Cardiac muscle cell (in vitro differentiated cells and primary cell): ENCODE measurements around the gene PRDM5. TPM values are rescaled to one million over a fixed set of nuclear protein-coding genes. Genes with fewer than 3 reads are reported as not detected.

ENCODE experiments used
- DNase-seq, 2 donors: peaks; one replicate each; pipeline versions ENCODE4 v3.0.0 to v3.0.0-alpha.2; 2010 to 2017; ENCODE audit warnings: low read depth in 1 of 2, low spot score in 1 of 2
- H3K27ac ChIP-seq: fragments of 200-600 bp; sonication (generic); 2 replicates; pipeline ENCODE4 v1.5.1; 2016
- H3K27me3 ChIP-seq: fragments of 200-600 bp; sonication (generic); 2 replicates; pipeline ENCODE4 v1.6.0; 2016; ENCODE audit warnings: control low read depth
- H3K36me3 ChIP-seq: fragments of 200-600 bp; sonication (generic); 2 replicates; pipeline ENCODE4 v1.5.1; 2016; ENCODE audit warnings: control low read depth
- H3K4me1 ChIP-seq: fragments of 200-600 bp; sonication (generic); 2 replicates; pipeline ENCODE4 v1.8.1; 2017; ENCODE audit warnings: low read depth, mild to moderate bottlenecking, mixed run types
- H3K4me3 ChIP-seq: fragments of 200-600 bp; sonication (generic); 2 replicates; pipeline ENCODE4 v1.5.1; 2016; ENCODE audit warnings: mild to moderate bottlenecking
- H3K9me3 ChIP-seq: fragments of 200-600 bp; sonication (generic); 2 replicates; pipeline ENCODE4 v1.5.1; 2017; ENCODE audit warnings: low read depth, mild to moderate bottlenecking, control low read depth
- CTCF ChIP-seq: IDR thresholded peaks from 2 replicates; pipeline ENCODE4 v1.5.1; 2012; ENCODE audit warnings: low read depth, mild to moderate bottlenecking, low read length
- polyA plus RNA-seq: library from polyadenylated mRNA; unstranded; fragments of >200 nt; fragmentation: Nextera tagmentation; extraction: Ambion mirVana; gene quantifications from 2 replicates; pipeline ENCODE4 v1.2.1, GENCODE V29; 2016
- total RNA-seq: library from RNA; depleted of rRNA; stranded (reverse); fragments of >200 nt; gene quantifications from 2 replicates; pipeline ENCODE4 v1.2.3, GENCODE V29; 2016

PRDM5 gene
- total and polyA plus RNA-seq, 2 experiments from 2014 or later, result 8.7 to 19.3 TPM

- Histone ChIP-seq H3K4me3 (no peak overlapping the region), H3K4me1 (no peaks in the 10 kb centered on the region), H3K36me3 (no peaks in the 10 kb centered on the region), H3K27me3 (no peaks in the 10 kb centered on the region), H3K9me3 (no peaks in the 10 kb centered on the region), H3K27ac (no peak overlapping the region)
- no peak for DNase-seq
- TF ChIP-seq CTCF, result no peak
Observed at GRCh38 chr4:120929847-120930246, 7.3 kb upstream of the PRDM5 start.

GRCh38 chr4:120927801-120928409, 5.4 kb upstream of the PRDM5 start:
- no peak for DNase-seq
- H3K36me3 ChIP-seq, result no peaks in the 10 kb centered on the region
- no peaks in the 10 kb centered on the region for H3K9me3 ChIP-seq
- no peak overlapping the region for H3K27ac ChIP-seq
- TF ChIP-seq CTCF, result no peak
- no peak overlapping the region for H3K4me3 ChIP-seq
- H3K4me1 ChIP-seq, result peaks cover 3% of the 10 kb centered on the region
- no peaks in the 10 kb centered on the region for H3K27me3 ChIP-seq

- Histone ChIP-seq H3K9me3 (no peaks in the 10 kb centered on the region), H3K36me3 (no peaks in the 10 kb centered on the region), H3K4me3 (no peak overlapping the region), H3K27me3 (no peaks in the 10 kb centered on the region), H3K27ac (no peak overlapping the region), H3K4me1 (peaks cover 4% of the 10 kb centered on the region)
- no peak for TF ChIP-seq CTCF
- no peak for DNase-seq
Observed at GRCh38 chr4:120926358-120927025, 4.0 kb upstream of the PRDM5 start.

- Histone ChIP-seq H3K36me3 (no peaks in the 10 kb centered on the region), H3K4me1 (peaks cover 8% of the 10 kb centered on the region), H3K4me3 (no peak overlapping the region), H3K9me3 (no peaks in the 10 kb centered on the region), H3K27ac (no peak overlapping the region), H3K27me3 (no peaks in the 10 kb centered on the region)
- no peak for DNase-seq
- TF ChIP-seq CTCF, result no peak
Observed at GRCh38 chr4:120924931-120925330, 2.4 kb upstream of the PRDM5 start.

GRCh38 chr4:120923207-120923522, 639 bp upstream of the PRDM5 start:
- Histone ChIP-seq H3K27ac (peak overlapping the region; percentile 86), H3K4me1 (peaks cover 11% of the 10 kb centered on the region), H3K4me3 (peak overlapping the region; percentile 71), H3K27me3 (no peaks in the 10 kb centered on the region), H3K36me3 (no peaks in the 10 kb centered on the region), H3K9me3 (no peaks in the 10 kb centered on the region)
- no peak for DNase-seq
- TF ChIP-seq CTCF, result no peak
